Heart right ventricle (tissue), 16 donors: ENCODE results near the gene ABHD3. TPM values are rescaled to one million over a fixed set of nuclear protein-coding genes. Genes with fewer than 3 reads are reported as not detected.
A peak's percentile ranks its signal among the peaks of the same experiment; 100 is the strongest.

ENCODE experiments used
- ATAC-seq, 8 donors: fragments of 200-7000 bp; cut with Tn5 transposase; one replicate each; pipeline ENCODE4 v1.9.1; 2020; ENCODE audit warnings: mild to moderate bottlenecking in 8 of 8, moderate library complexity in 8 of 8, moderate number of reproducible peaks in 1 of 8
- DNase-seq, 2 donors: peaks; one replicate each; pipeline ENCODE4 v3.0.0-alpha.2; 2020
- H3K27ac ChIP-seq, 10 donors: fragments of 200-600 bp; sonication (generic) in 2 of 10; one replicate each; pipeline versions ENCODE4 v1.5.0 to v1.8.0; 2020 to 2022; ENCODE audit warnings: mild to moderate bottlenecking in 3 of 10
- H3K27me3 ChIP-seq, 7 donors: fragments of 200-600 bp; one replicate each; pipeline ENCODE4 v1.8.0; 2021 to 2022; ENCODE audit warnings: mild to moderate bottlenecking in 2 of 7
- H3K36me3 ChIP-seq, 9 donors: fragments of 200-600 bp; sonication (generic) in 1 of 9; one replicate each; pipeline versions ENCODE4 v1.5.0 to v1.8.0; 2020 to 2022; ENCODE audit warnings: mild to moderate bottlenecking in 2 of 9
- H3K4me1 ChIP-seq, 9 donors: fragments of 200-600 bp; sonication (generic) in 1 of 9; one replicate each; pipeline versions ENCODE4 v1.5.0 to v1.8.0; 2020 to 2022; ENCODE audit warnings: mild to moderate bottlenecking in 4 of 9
- H3K4me3 ChIP-seq, 10 donors: fragments of 200-600 bp; sonication (generic) in 2 of 10; one replicate each; pipeline versions ENCODE4 v1.5.0 to v1.8.0; 2020 to 2022; ENCODE audit warnings: mild to moderate bottlenecking in 7 of 10, moderate library complexity in 2 of 10
- H3K9me3 ChIP-seq, 11 donors: fragments of 200-600 bp in 10 of 11; sonication (generic) in 2 of 11; one replicate each; pipeline versions ENCODE4 v1.5.0 to v1.8.0; 2013 to 2022; ENCODE audit warnings: mild to moderate bottlenecking in 2 of 11, control low read depth in 1 of 11, moderate library complexity in 1 of 11
- WGBS, 2 donors: extraction: QIAGEN DNeasy Blood & Tissue Kit; methylation state at CpG; one replicate each; pipeline ENCODE4 v1.1.7; 2013; ENCODE audit warnings: inconsistent platforms in 1 of 2; 5-methylcytosine and 5-hydroxymethylcytosine counted together
- intact Hi-C, 10 donors: fragments of 100-400 bp; cut with DNase I; formaldehyde crosslinking; loops; one replicate each; pipeline versions ENCODE4 v1.11.1 to v1.14.2; 2022
- polyA plus RNA-seq, 2 donors: library from polyadenylated mRNA; stranded (reverse); fragments of 200-250 nt; gene quantifications; one replicate each; pipeline ENCODE4 v1.2.3, GENCODE V29; 2013
- total RNA-seq, 10 donors: library from RNA; stranded (reverse); fragmentation: NEBNext Ultra II Directional in 3 of 10; extraction: Animal tissue kit (Norgen Biotek cat#: 25700) in 3 of 10; gene quantifications; one replicate each; pipeline versions ENCODE4 v1.2.1 to v1.2.4, GENCODE V29; 2021 to 2023
- TF ChIP-seq, protein P1 (sequence below), 9 donors: fragments of 200-600 bp; sonication (generic) in 2 of 9; IDR thresholded peaks; one replicate each; pipeline versions ENCODE4 v1.5.0 to v1.8.0; 2021 to 2022; ENCODE audit warnings: antibody characterized with exemption in 9 of 9, mild to moderate bottlenecking in 5 of 9, moderate library complexity in 1 of 9
- donor health status: Arrhythmogenic right ventricular cardiomyopathy.
- donor health status: ischemic (EF 13 %, LVEDD 7.1; RV severe dilation, severe dysfunction).
- donor health status: healthy with polysubstance abuse.
- donor health status: DM: no; HTN: yes; CAD: no.
- donor health status: DM: no; HTN: no; CAD: no.
- donor health status: ischemic (EF 25% LVEDD 6.9; RV normal size, moderate dysfunction).
- donor health status: ischemic (EF 25% LVEDD 5.7; RV mildly dilated, moderate dysfunction).
- donor health status: healthy.
- donor health status: DM: yes; HTN: yes; CAD: no.
- donor health status: Ischemic cardiomyopathy.
- donor health status: ischemic (EF 35%, LVEDD 5.7; RV mildly dilated, moderate dysfunction).
- donor health status: nonischemic (EF 11% LVEDD 7.7; RV severe dilation, severe dysfunction).
- donor health status: DM: yes; HTN: yes; CAD: no.
- donor health status: PGD.
- donor health status: ischemic (EF 29% LVEDD 5.4; RV normal size, mild dysfunction).
- donor health status: nonischemic (EF 23%, LVEDD 6.1; RV moderate dilation, normal function).

The ABHD3 gene
- total and polyA plus RNA-seq, 12 donors: 2.2 to 28.2 (median 4.2) TPM

DNA sequence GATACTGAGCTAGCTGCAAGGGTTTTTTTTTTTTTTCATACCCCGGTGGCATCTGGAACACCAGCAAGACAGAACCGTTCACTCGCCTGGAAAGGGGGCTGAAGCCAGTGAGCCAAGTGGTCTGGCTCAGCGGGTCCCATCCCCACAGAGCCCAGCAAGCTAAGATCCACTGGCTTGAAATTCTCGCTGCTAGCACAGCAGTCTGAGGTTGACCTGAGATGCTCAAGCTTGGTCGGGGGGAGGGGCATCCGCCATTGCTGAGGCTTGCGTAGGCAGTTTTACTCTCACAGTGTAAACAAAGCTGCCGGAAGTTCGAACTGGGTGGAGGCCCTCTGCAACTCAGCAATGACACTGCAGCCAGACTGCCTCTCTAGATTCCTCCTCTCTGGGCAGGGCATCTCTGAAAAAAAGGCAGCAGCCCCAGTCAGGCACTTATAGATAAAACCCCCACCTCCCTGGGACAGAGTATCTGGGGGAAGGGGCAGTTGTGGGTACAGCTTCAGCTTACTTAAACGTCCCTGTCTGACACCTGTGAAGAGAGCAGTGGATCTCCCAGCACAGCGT, 31.0 kb upstream of the ABHD3 start:
- TF ChIP-seq, protein P1, sequence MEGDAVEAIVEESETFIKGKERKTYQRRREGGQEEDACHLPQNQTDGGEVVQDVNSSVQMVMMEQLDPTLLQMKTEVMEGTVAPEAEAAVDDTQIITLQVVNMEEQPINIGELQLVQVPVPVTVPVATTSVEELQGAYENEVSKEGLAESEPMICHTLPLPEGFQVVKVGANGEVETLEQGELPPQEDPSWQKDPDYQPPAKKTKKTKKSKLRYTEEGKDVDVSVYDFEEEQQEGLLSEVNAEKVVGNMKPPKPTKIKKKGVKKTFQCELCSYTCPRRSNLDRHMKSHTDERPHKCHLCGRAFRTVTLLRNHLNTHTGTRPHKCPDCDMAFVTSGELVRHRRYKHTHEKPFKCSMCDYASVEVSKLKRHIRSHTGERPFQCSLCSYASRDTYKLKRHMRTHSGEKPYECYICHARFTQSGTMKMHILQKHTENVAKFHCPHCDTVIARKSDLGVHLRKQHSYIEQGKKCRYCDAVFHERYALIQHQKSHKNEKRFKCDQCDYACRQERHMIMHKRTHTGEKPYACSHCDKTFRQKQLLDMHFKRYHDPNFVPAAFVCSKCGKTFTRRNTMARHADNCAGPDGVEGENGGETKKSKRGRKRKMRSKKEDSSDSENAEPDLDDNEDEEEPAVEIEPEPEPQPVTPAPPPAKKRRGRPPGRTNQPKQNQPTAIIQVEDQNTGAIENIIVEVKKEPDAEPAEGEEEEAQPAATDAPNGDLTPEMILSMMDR (IDR thresholded peaks at IDR 0.05): no peak
- no peaks in the 10 kb centered on the region for H3K36me3 ChIP-seq
- intact Hi-C loops: loop anchor here in 1 of 10 donors (2.0 kb wide), 1 partner anchor 27 kb away; no protein-coding TSS in a partner anchor
- peaks cover 0 to 10% (median 0%) of the 10 kb centered on the region in 11 donors for H3K9me3 ChIP-seq
- WGBS, 2 donors: 48 to 55% methylated on average over 12 of the region's 12 CpGs
- peak overlapping the region in 2 of 10 donors; percentile 23 to 36 for H3K27ac ChIP-seq
- peak in 1 of 2 donors; percentile 24 for DNase-seq
- ATAC-seq: no peak
- no peaks in the 10 kb centered on the region for H3K27me3 ChIP-seq
- no peak overlapping the region for H3K4me3 ChIP-seq
- H3K4me1 ChIP-seq: peaks cover 0 to 10% (median 7%) of the 10 kb centered on the region in 9 donors

DNA sequence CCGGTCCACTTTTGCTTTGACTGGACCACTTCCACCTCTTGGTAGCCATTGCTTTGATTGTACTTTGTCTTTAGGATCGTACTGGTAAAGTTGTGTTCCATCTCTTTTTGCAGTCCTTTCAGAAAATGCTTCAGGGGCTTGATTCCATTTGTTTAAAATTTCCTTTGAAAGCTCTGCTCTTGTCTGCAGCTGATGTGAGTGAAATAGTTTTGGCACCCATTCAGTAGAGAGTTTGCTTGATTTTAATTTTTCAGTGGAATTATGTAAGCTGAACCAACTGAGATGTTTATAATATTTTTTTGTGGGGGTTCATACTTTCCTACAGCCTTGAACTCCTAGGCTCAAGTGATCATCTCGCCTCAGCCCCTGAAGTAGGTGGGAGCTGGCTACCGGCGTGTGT, 28.4 kb upstream of the ABHD3 start:
- DNase-seq (no peak), ATAC-seq (no peak)
- Histone ChIP-seq H3K36me3 (no peaks in the 10 kb centered on the region), H3K9me3 (peaks cover 0 to 11% (median 0%) of the 10 kb centered on the region in 11 donors), H3K27ac (no peak overlapping the region), H3K4me3 (no peak overlapping the region), H3K27me3 (no peaks in the 10 kb centered on the region), H3K4me1 (peaks cover 0 to 9% (median 0%) of the 10 kb centered on the region in 9 donors)
- TF ChIP-seq, protein P1 (IDR thresholded peaks at IDR 0.05): no peak
- 87 to 97% methylated on average over 5 of the region's 5 CpGs for WGBS, 2 donors
- intact Hi-C loops: no loop called here

DNA sequence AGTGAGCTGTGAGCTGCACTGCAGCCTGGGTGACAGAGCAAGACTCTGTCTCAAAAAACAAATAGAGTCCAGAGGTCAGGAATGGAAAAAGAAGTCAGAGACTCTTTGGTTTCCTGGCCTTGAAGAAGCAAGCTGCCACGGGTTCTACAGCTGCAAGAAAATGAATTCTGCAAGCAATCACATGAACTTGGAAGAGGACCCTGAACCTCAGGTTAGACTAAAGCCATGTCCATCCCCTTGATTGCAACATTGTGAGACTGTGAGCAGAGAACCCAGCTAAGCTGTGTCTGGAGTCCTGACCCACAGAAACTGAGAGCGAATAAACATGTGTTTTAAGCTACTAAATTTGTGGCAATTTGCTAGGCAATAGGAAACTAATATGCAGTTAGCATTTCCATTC, 23.1 kb upstream of the ABHD3 start:
- ATAC-seq (no peak), DNase-seq (no peak)
- Histone ChIP-seq H3K27me3 (no peaks in the 10 kb centered on the region), H3K4me1 (no peaks in the 10 kb centered on the region), H3K9me3 (peaks cover 0 to 5% (median 0%) of the 10 kb centered on the region in 11 donors), H3K27ac (no peak overlapping the region), H3K36me3 (no peaks in the 10 kb centered on the region), H3K4me3 (no peak overlapping the region)
- intact Hi-C loops: no loop called here
- 81 to 89% methylated on average over 2 of the region's 2 CpGs for WGBS, 2 donors
- TF ChIP-seq, protein P1 (IDR thresholded peaks at IDR 0.05): no peak

DNA sequence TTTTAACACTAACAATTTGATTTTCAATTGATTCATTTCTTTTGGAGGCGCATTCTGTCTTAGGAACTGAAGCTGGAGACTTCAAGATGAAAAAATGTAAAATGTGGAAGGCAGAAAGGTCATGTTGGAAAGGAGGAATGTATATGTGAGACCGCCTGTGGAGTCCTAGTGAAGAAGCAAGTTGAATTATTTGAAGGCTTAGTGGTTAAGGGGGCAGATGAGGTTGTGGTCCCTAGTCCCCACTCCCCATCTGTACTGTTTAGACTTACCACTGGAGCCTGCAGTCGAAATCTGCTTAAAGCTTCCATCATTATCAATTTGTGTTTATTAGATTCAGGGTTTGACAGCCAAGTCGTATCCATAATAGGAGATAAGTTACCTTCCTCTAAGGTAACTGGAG, 20.6 kb upstream of the ABHD3 start:
- 84 to 86% methylated on average over 4 of the region's 4 CpGs for WGBS, 2 donors
- ATAC-seq: no peak
- intact Hi-C loops: no loop called here

More for the DNA sequence above, 20.6 kb upstream of the ABHD3 start:
- no peaks in the 10 kb centered on the region for H3K36me3 ChIP-seq
- no peaks in the 10 kb centered on the region for H3K4me1 ChIP-seq
- TF ChIP-seq, protein P1 (IDR thresholded peaks at IDR 0.05): no peak
- peaks cover 0 to 5% (median 0%) of the 10 kb centered on the region in 11 donors for H3K9me3 ChIP-seq
- H3K4me3 ChIP-seq: no peak overlapping the region
- no peak for DNase-seq
- H3K27ac ChIP-seq: no peak overlapping the region
- no peaks in the 10 kb centered on the region for H3K27me3 ChIP-seq
